GM19324 (cell line): ENCODE results near the gene SLIT3.

ENCODE experiments used
- ATAC-seq: cut with Tn5 transposase; IDR thresholded peaks from one replicate; pipeline ENCODE4 v1.9.1; 2021; ENCODE audit warnings: mild to moderate bottlenecking, moderate library complexity; ENCODE audit not compliant: unreplicated experiment, low FRiP score

Gene SLIT3

DNA sequence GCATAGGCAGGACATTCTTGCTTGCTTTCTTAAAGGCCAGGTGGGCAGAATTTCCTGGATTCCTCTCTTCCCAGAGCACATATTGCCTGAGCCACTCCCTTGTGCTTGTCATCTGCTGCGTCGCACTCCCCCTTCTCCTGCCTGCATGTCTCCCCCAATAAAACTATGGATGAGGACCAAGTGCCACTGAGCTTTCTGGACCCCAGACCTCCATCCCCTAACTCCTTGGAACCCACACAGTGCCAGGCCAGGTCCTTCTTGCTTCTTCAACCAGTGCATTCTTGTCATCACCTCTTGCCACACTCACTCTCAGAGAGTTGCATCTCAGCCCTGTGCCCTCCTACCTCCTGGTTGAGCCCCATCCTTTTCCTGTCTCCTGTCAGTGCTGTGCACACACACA, 563.9 kb downstream of the SLIT3 start:
- ATAC-seq = no peak

DNA sequence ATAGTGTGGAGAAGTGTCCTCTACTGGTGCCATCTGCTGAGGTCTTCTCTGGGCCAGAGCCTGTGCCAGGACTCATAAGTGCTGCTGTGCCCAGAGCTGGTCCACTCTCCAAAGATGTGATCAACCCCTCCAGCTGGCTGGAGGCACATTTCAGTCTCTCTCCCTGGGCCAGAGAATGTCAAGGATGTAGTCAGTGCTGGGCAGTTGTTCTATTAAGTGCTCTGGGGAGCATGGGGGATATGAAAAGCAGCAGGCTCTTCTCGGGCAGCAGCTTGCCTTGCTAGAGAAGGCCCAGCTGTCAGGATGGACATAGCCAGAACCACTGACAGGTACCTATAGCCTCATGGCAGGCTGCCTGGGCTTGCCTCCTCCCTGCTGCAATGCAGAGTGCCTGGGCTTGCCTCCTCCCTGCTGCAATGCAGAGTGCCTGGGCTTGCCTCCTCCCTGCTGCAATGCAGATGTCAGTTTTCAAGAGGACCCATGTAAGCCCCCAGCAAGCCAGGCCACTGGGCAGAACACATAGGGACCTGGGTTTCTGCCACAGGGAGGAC, 564.6 kb downstream of the SLIT3 start:
- no peak for ATAC-seq

- no peak for ATAC-seq
These were observed 566.2 kb downstream of the SLIT3 start for GRCh38 chr5:168734620-168735300.

- no peak for ATAC-seq
These were observed 566.8 kb downstream of the SLIT3 start for GRCh38 chr5:168734119-168734518.

DNA sequence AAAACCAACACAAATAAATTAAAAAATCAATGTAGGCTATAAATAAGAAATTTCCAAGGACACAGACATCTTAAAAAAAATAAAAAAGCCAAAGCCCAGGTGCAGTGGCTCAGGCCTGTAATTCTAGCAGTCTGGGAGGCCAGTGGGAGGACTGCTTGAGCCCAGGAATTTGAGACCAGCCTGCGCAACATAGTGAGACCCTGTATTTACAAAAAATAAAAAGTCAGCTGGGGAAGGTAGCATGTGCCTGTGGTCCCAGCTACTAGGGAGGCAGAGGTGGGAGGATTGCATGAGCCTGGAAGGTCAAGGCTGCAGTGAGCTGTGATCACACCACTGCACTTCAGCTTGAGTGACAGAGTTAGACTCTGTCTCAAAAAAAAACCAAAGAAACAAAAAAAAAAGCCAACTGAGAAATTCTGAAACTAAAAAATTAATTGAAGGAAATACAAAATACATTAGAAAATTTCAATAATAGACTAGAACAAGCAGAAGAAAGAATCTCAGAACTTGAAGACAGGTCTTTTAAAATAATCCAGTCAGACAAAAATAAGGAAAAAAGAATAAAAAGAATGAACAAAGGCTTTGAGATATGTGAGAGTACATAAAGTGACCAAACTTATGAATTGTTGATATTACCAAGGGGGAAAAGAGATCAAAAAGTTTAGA, 572.3 kb downstream of the SLIT3 start:
- no peak for ATAC-seq

- no peak for ATAC-seq
These were observed 573.4 kb downstream of the SLIT3 start for GRCh38 chr5:168727547-168727946.

GRCh38 chr5:168726342-168726741, 574.6 kb downstream of the SLIT3 start:
- no peak for ATAC-seq

GRCh38 chr5:168724227-168724626, 576.7 kb downstream of the SLIT3 start:
- ATAC-seq = no peak

DNA sequence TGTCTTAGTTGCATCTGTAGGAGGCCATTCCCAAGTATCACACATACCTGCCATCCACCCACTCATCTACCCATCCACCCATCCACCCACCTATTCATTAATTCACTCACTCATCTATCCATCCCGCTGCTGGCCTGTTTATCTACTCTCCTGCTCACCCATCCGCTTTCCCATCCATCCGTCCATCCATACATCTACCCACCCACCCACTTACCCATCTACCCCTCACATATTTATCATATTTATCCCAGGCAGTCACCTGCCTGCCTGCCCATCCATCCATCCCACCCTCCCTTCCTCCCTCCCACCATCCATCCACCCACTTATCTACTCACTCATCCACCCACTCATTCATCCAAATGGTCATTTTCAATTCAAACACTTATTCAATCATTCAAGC, 577.9 kb downstream of the SLIT3 start:
- ATAC-seq = no peak

- no peak for ATAC-seq
These were observed 579.0 kb downstream of the SLIT3 start for GRCh38 chr5:168721966-168722365.

DNA sequence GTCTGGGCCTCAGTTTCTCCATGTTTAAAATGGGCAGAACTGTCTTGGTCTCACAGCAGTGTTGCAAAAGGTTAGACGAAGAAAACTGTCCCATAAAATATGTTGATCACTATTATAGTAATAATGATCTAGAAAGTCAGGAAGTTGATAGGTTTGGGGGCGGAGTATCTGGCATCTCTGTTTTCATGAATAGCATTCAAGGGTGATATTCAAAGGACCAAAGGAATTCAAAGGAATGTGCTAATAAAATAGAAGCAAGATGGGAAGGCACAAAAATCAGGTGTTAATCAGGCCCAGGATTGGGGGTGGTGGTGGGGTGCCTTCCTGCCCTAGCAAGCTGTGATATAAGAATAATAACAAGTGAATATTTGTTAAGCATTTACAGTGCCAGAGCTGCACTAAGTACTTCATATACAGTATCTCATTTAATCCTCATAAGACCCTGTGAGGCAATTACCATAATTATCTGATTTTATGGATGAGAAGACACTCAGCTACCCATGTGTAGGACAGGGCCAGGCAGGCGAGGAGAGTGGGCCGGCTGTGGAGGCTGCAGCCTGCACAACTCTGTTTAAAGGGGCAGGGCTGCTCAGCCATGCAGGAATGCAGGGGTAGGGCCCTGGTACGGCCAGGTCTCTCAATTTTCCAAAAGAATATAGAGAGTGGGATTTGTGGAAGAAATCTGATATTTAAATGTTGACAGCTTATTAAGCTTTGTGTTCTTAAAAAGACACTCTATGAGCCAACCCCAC, 579.8 kb downstream of the SLIT3 start:
- ATAC-seq = no peak

- no peak for ATAC-seq
These were observed 580.4 kb downstream of the SLIT3 start for GRCh38 chr5:168720575-168720974.

DNA sequence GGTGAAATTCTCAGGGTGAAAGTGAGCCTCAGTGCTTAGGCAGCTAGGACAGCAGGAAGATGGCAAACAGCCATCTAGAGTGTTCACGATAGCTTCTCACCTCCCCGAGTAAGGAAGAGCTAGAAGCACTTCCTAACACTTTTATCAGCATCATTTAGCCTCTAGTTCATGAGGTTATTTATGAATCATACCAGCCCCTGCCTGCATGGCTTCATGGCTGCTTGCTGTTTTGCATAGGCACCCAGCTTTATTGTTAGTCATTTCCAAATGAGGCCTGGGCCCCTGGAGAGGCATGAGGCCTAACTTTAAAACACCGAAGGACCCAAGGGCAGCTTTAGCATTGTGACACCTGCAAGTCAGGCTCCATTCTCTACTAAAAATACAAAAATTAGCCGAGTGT, 586.9 kb downstream of the SLIT3 start:
- no peak for ATAC-seq

GRCh38 chr5:168713051-168713450, 587.9 kb downstream of the SLIT3 start:
- ATAC-seq = no peak

- ATAC-seq = no peak
These were observed 588.5 kb downstream of the SLIT3 start for GRCh38 chr5:168712280-168712924.

GRCh38 chr5:168710706-168711105, 590.2 kb downstream of the SLIT3 start:
- ATAC-seq = no peak

DNA sequence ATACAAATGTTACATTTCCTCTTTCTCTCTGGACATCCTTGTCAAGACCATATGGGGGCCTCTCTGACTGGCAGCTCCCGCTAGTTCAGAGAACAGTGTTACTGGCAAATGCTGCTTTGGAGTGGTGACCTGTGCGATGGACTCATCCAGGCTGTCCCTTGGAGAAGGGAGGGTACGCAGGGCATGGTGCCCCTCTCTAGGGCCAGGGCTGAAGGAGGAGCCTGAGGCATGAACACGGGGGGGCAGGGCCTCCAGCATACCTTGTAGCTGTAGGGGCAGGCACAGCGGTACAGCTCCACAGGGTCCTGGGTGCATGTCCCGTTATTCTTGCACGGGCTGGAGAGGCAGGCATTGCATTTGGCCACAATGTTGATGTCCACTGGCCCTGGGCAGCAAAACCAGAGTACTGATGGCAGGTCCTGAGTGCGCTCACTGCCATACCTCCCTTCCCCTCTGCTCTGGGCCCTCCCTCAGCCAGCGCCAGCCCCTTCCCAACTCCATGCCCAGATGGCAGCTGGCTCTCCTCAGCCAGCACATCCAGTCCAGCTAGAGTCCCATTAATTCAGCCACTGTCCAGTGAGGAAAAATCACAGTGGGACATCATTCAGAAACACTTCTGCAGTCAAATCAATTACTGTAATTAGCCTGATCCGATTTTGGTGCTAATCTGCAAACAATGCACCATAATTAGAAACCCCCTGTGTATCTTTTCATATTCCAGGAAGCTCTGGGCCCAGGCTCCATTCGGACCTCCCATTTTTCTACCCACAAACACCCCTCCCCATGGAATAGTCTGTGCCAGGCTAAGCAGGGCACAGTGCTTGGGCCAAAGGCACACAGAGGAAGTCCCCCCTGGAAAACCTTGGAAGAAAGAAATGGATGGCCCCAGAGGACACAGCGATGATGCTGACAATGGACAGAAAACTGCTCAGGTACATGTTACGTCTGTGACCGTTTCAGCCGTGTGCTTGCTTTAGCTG, 592.9 kb downstream of the SLIT3 start:
- no peak for ATAC-seq

DNA sequence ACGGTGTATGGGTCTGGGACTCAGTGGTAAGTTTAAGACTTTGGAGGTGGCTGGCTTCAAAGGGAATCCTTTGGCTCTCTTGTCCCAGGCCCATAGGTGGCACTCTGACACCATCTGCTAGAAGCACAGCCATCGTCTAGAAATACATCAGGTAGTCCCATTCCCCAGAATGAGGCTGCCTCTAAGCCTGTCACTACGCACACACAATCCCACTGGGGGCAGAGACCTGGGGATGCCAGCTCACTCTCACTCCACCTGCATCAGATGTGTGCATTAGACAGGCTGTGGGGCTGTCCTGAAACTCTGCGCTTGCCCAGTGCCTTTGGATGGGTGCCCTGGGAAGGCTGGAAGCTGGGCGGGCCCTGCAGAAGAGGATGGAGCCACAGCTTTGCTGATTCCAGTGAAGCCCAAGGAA, 594.3 kb downstream of the SLIT3 start:
- no peak for ATAC-seq

GRCh38 chr5:168705321-168705720, 595.6 kb downstream of the SLIT3 start:
- ATAC-seq = no peak

DNA sequence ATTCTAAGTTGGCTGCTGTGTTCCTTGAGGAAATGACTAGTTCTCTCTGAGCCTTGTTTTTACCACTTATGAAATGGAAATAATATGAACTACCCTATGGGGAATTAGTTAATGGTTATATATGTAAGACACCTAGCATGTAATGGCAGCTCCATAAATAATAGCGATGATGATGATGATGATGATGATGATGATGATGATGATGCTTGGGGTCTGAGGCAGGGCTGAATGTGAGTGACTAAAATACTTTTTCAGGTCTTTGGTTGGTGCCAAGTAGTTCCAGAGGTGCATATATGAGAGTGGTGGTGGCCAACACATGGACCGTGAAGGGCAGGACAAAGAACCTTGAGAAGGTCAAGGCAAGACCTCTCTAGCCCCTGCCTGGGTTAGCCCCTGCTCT, 598.4 kb downstream of the SLIT3 start:
- no peak for ATAC-seq
